NCI-H1930 (cell line): ENCODE measurements around the gene ARAF.
"Not testable (repeated sequence)": the region's sequence is repeated elsewhere in the genome, so short reads cannot be mapped to it uniquely, and the experiment has no call there.

Source experiments
- DNase-seq, 2 experiments: peaks; one replicate each; lab custom pipeline; 2025; lab: John Stamatoyannopoulos, UW

Gene ARAF

GRCh38 chrX:47586043-47586787 lies 25.2 kb downstream of the ARAF start:
- no peak for DNase-seq

- no peak for DNase-seq
These were observed 26.3 kb downstream of the ARAF start for GRCh38 chrX:47587091-47587891.

- DNase-seq, result no peak
These were observed 27.1 kb downstream of the ARAF start for GRCh38 chrX:47587906-47588735.

GRCh38 chrX:47590984-47591383 lies 30.0 kb downstream of the ARAF start:
- no peak for DNase-seq

- no peak for DNase-seq
These were observed 32.5 kb downstream of the ARAF start for GRCh38 chrX:47593522-47593921.

GRCh38 chrX:47595716-47596251 lies 34.8 kb downstream of the ARAF start:
- DNase-seq, result no peak

GRCh38 chrX:47596256-47596655 lies 35.3 kb downstream of the ARAF start:
- DNase-seq, result no peak

- DNase-seq, result no peak
These were observed 36.2 kb downstream of the ARAF start for GRCh38 chrX:47597222-47597621.

- DNase-seq, result not testable (repeated sequence)
These were observed 42.1 kb downstream of the ARAF start for GRCh38 chrX:47603125-47603524.

GRCh38 chrX:47605024-47605423 lies 44.0 kb downstream of the ARAF start:
- no peak for DNase-seq

GRCh38 chrX:47607091-47607490 lies 46.1 kb downstream of the ARAF start:
- no peak for DNase-seq

GRCh38 chrX:47608130-47608810 lies 47.3 kb downstream of the ARAF start:
- DNase-seq, result no peak

GRCh38 chrX:47610511-47610910 lies 49.5 kb downstream of the ARAF start:
- no peak for DNase-seq

- no peak for DNase-seq
These were observed 50.5 kb downstream of the ARAF start for GRCh38 chrX:47611489-47611888.

GRCh38 chrX:47611926-47612325 lies 50.9 kb downstream of the ARAF start:
- DNase-seq, result no peak

GRCh38 chrX:47612418-47612817 lies 51.4 kb downstream of the ARAF start:
- no peak for DNase-seq

GRCh38 chrX:47613082-47613481 lies 52.1 kb downstream of the ARAF start:
- DNase-seq, result no peak

GRCh38 chrX:47614618-47615017 lies 53.6 kb downstream of the ARAF start:
- DNase-seq, result no peak

- no peak for DNase-seq
These were observed 58.0 kb downstream of the ARAF start for GRCh38 chrX:47618923-47619485.

GRCh38 chrX:47619486-47620302 lies 58.7 kb downstream of the ARAF start, which contains the start of gene SYN1:
Gene SYN1, minus strand, starts transcription at chrX:47619857. Its CDS starts 129 bp downstream, at chrX:47619728.
- peak; percentile 68 to 86 for DNase-seq
